Effector memory CD8-positive, alpha-beta T cell (primary cell): ENCODE measurements around the gene PRR22.
A peak's percentile ranks its signal among the peaks of the same experiment; 100 is the strongest.

ENCODE experiments used
- ATAC-seq: fragments of 150-1000 bp; cut with Tn5 transposase; replicated peaks from 2 replicates; pipeline ENCODE4 v1.10.0; 2021; ENCODE audit warnings: mild to moderate bottlenecking, moderate library complexity
- DNase-seq, 3 experiments: peaks; one replicate each; pipeline ENCODE4 v3.0.0; 2021
- H3K27ac Mint-ChIP-seq, 2 donors: one replicate each; pipeline ENCODE4 v1.8.0; 2022; ENCODE audit warnings: mild to moderate bottlenecking in 2 of 2, mixed read lengths in 2 of 2, moderate library complexity in 2 of 2
- H3K27me3 Mint-ChIP-seq, 2 donors: one replicate each; pipeline ENCODE4 v1.8.0; 2022; ENCODE audit warnings: mixed read lengths in 2 of 2
- H3K36me3 Mint-ChIP-seq: one replicate; pipeline ENCODE4 v1.8.0; 2022; ENCODE audit warnings: mild to moderate bottlenecking, moderate library complexity, mixed read lengths; ENCODE audit not compliant: insufficient read depth
- H3K4me1 Mint-ChIP-seq, 2 donors: one replicate each; pipeline ENCODE4 v1.8.0; 2022; ENCODE audit warnings: low read depth in 2 of 2, mixed read lengths in 2 of 2
- H3K4me3 Mint-ChIP-seq, 2 donors: one replicate each; pipeline ENCODE4 v1.8.0; 2022; ENCODE audit warnings: mild to moderate bottlenecking in 2 of 2, mixed read lengths in 2 of 2, moderate library complexity in 2 of 2
- H3K9me3 Mint-ChIP-seq, 2 donors: one replicate each; pipeline ENCODE4 v1.8.0; 2022; ENCODE audit warnings: mixed read lengths in 2 of 2

PRR22 gene

GRCh38 chr19:5793188-5793587, 8.6 kb upstream of the PRR22 start:
- ATAC-seq (no peak), DNase-seq (no peak)
- H3K27ac Mint-ChIP-seq, result no peak overlapping the region
- peaks cover 5 to 8% of the 10 kb centered on the region in 2 donors for H3K27me3 Mint-ChIP-seq
- H3K9me3 Mint-ChIP-seq, result peaks cover 0 to 2% of the 10 kb centered on the region in 2 donors
- H3K4me3 Mint-ChIP-seq, result no peak overlapping the region
- H3K4me1 Mint-ChIP-seq, result peaks cover 11 to 15% of the 10 kb centered on the region in 2 donors
- peaks cover 31% of the 10 kb centered on the region for H3K36me3 Mint-ChIP-seq

GRCh38 chr19:5792224-5792623, 7.7 kb upstream of the PRR22 start:
- Mint-ChIP-seq H3K27me3 (no peaks in the 10 kb centered on the region), H3K9me3 (peaks cover 0 to 2% of the 10 kb centered on the region in 2 donors), H3K4me1 (peaks cover 11 to 15% of the 10 kb centered on the region in 2 donors), H3K27ac (no peak overlapping the region), H3K36me3 (peaks cover 40% of the 10 kb centered on the region), H3K4me3 (no peak overlapping the region)
- DNase-seq, result no peak
- ATAC-seq, result no peak

- Mint-ChIP-seq H3K36me3 (peaks cover 53% of the 10 kb centered on the region), H3K4me1 (peaks cover 15% of the 10 kb centered on the region in 2 donors), H3K27ac (peak within 1 kb of the TSS; percentile 99), H3K9me3 (peaks cover 0 to 2% of the 10 kb centered on the region in 2 donors), H3K27me3 (no peaks in the 10 kb centered on the region), H3K4me3 (peak within 1 kb of the TSS; percentile 91 to 95)
- DNase-seq, result peak; percentile 93
- ATAC-seq, result peak; percentile 93
Measured at GRCh38 chr19:5790559-5791520, 6.3 kb upstream of the PRR22 start, which contains the start of gene DUS3L. DUS3L (minus strand) TSS chr19:5791163; CDS start chr19:5791141, 22 bp downstream.

GRCh38 chr19:5789886-5790558, 5.5 kb upstream of the PRR22 start:
- Mint-ChIP-seq H3K27ac (peak overlapping the region; percentile 99), H3K36me3 (peaks cover 59% of the 10 kb centered on the region), H3K4me1 (peaks cover 15% of the 10 kb centered on the region in 2 donors), H3K27me3 (no peaks in the 10 kb centered on the region), H3K9me3 (peaks cover 0 to 2% of the 10 kb centered on the region in 2 donors), H3K4me3 (peak overlapping the region; percentile 91 to 95)
- ATAC-seq (no peak), DNase-seq (no peak)

- H3K4me1 Mint-ChIP-seq, result peaks cover 15% of the 10 kb centered on the region in 2 donors
- H3K27me3 Mint-ChIP-seq, result no peaks in the 10 kb centered on the region
- DNase-seq, result no peak
- ATAC-seq, result no peak
- H3K9me3 Mint-ChIP-seq, result peaks cover 0 to 2% of the 10 kb centered on the region in 2 donors
- no peak overlapping the region for H3K27ac Mint-ChIP-seq
- peak overlapping the region; percentile 91 to 95 for H3K4me3 Mint-ChIP-seq
- peaks cover 60% of the 10 kb centered on the region for H3K36me3 Mint-ChIP-seq
Measured at GRCh38 chr19:5789351-5789761, 4.8 kb upstream of the PRR22 start.

GRCh38 chr19:5788422-5788821, 3.9 kb upstream of the PRR22 start:
- no peak for DNase-seq
- Mint-ChIP-seq H3K27me3 (no peaks in the 10 kb centered on the region), H3K9me3 (peaks cover 0 to 2% of the 10 kb centered on the region in 2 donors), H3K27ac (peak overlapping the region in 1 of 2 donors; percentile 77), H3K36me3 (peaks cover 65% of the 10 kb centered on the region), H3K4me3 (peak overlapping the region in 1 of 2 donors; percentile 54), H3K4me1 (peaks cover 15% of the 10 kb centered on the region in 2 donors)
- no peak for ATAC-seq

GRCh38 chr19:5787409-5788182, 3.0 kb upstream of the PRR22 start:
- peaks cover 65% of the 10 kb centered on the region for H3K36me3 Mint-ChIP-seq
- peaks cover 0 to 2% of the 10 kb centered on the region in 2 donors for H3K9me3 Mint-ChIP-seq
- DNase-seq (no peak), ATAC-seq (no peak)
- no peak overlapping the region for H3K4me3 Mint-ChIP-seq
- H3K27me3 Mint-ChIP-seq, result no peaks in the 10 kb centered on the region
- H3K4me1 Mint-ChIP-seq, result peaks cover 15% of the 10 kb centered on the region in 2 donors
- peak overlapping the region in 1 of 2 donors; percentile 70 for H3K27ac Mint-ChIP-seq

GRCh38 chr19:5786593-5787408, 2.3 kb upstream of the PRR22 start:
- no peak for DNase-seq
- peak overlapping the region in 1 of 2 donors; percentile 70 for H3K27ac Mint-ChIP-seq

GRCh38 chr19:5785423-5785822, 877 bp upstream of the PRR22 start:
- Mint-ChIP-seq H3K4me3 (no peak overlapping the region), H3K27me3 (no peaks in the 10 kb centered on the region), H3K36me3 (peaks cover 54% of the 10 kb centered on the region), H3K4me1 (peaks cover 8 to 9% of the 10 kb centered on the region in 2 donors), H3K27ac (no peak overlapping the region), H3K9me3 (no peaks in the 10 kb centered on the region)
- no peak for ATAC-seq
- no peak for DNase-seq

More at GRCh38 chr19:5786593-5787408, 2.3 kb upstream of the PRR22 start:
- H3K4me1 Mint-ChIP-seq, result peaks cover 15% of the 10 kb centered on the region in 2 donors
- no peaks in the 10 kb centered on the region for H3K27me3 Mint-ChIP-seq
- H3K36me3 Mint-ChIP-seq, result peaks cover 65% of the 10 kb centered on the region
- no peak for ATAC-seq
- no peak overlapping the region for H3K4me3 Mint-ChIP-seq
- peaks cover 0 to 2% of the 10 kb centered on the region in 2 donors for H3K9me3 Mint-ChIP-seq

- H3K27me3 Mint-ChIP-seq, result no peaks in the 10 kb centered on the region
- DNase-seq, result no peak
- no peak for ATAC-seq
- H3K4me1 Mint-ChIP-seq, result peaks cover under 1 to 4% of the 10 kb centered on the region in 2 donors
- H3K36me3 Mint-ChIP-seq, result peaks cover 34% of the 10 kb centered on the region
- no peak overlapping the region for H3K4me3 Mint-ChIP-seq
- H3K27ac Mint-ChIP-seq, result peak overlapping the region in 1 of 2 donors; percentile 8
- H3K9me3 Mint-ChIP-seq, result no peaks in the 10 kb centered on the region
Measured at GRCh38 chr19:5782945-5783919, 1.3 kb downstream of the PRR22 start.

GRCh38 chr19:5782322-5782721, 2.2 kb downstream of the PRR22 start:
- no peaks in the 10 kb centered on the region for H3K27me3 Mint-ChIP-seq
- no peak overlapping the region for H3K4me3 Mint-ChIP-seq
- H3K27ac Mint-ChIP-seq, result peak overlapping the region in 1 of 2 donors; percentile 8
- ATAC-seq (no peak), DNase-seq (no peak)
- H3K36me3 Mint-ChIP-seq, result peaks cover 26% of the 10 kb centered on the region
- H3K9me3 Mint-ChIP-seq, result no peaks in the 10 kb centered on the region
- H3K4me1 Mint-ChIP-seq, result peaks cover 0 to 4% of the 10 kb centered on the region in 2 donors
